Body of pancreas (tissue), 4 donors: Measurements from ENCODE around the gene SLPI.

ENCODE experiments used
- POLR2A ChIP-seq, 3 donors: fragments of 450-650 bp; IDR thresholded peaks; one replicate each; pipeline ENCODE4 v1.6.1; 2016; ENCODE audit warnings: antibody characterized with exemption in 3 of 3, mild to moderate bottlenecking in 2 of 3
- TF ChIP-seq, protein P1 (sequence below), 7 experiments: fragments of 450-650 bp in 4 of 7; fragments of 200-600 bp in 3 of 7; sonication (generic) in 3 of 7; IDR thresholded peaks; one replicate each; pipeline ENCODE4 v1.5.1; 2016 to 2019; ENCODE audit warnings: antibody characterized with exemption in 7 of 7

- TF ChIP-seq, protein P1, sequence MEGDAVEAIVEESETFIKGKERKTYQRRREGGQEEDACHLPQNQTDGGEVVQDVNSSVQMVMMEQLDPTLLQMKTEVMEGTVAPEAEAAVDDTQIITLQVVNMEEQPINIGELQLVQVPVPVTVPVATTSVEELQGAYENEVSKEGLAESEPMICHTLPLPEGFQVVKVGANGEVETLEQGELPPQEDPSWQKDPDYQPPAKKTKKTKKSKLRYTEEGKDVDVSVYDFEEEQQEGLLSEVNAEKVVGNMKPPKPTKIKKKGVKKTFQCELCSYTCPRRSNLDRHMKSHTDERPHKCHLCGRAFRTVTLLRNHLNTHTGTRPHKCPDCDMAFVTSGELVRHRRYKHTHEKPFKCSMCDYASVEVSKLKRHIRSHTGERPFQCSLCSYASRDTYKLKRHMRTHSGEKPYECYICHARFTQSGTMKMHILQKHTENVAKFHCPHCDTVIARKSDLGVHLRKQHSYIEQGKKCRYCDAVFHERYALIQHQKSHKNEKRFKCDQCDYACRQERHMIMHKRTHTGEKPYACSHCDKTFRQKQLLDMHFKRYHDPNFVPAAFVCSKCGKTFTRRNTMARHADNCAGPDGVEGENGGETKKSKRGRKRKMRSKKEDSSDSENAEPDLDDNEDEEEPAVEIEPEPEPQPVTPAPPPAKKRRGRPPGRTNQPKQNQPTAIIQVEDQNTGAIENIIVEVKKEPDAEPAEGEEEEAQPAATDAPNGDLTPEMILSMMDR (IDR thresholded peaks at IDR 0.05): no peak
- no peak for TF ChIP-seq POLR2A (IDR thresholded peaks at IDR 0.05)
Measured at GRCh38 chr20:45297786-45298497, 43.6 kb upstream of the SLPI start.
